CD4-positive, alpha-beta T cell treated with Interleukin-17A for 4 hours (primary cell): Measurements from ENCODE around the gene FAM117B.

Experiments used
- DNase-seq: peaks from one replicate; pipeline ENCODE4 v3.0.0-alpha.2; 2020; ENCODE audit warnings: mixed read lengths

FAM117B gene

DNA sequence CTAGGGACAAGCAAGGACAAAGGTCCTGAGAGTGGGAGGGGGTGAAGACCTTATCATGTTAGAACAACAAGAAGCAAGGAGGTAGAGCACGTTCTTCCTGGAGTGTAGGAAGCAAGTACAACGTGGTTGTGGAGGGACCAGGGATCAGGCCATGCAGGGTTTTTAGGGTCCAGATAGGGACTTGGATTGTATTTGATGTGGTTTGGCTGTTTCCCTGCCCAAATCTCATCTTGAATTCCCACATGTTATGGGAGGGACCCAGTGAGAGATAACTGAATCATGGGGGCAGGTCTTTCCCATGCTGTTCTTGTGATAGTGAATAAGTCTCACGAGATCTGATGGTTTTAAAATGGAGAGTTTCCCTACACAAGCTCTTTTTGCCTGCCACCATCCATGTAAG lies 183.6 kb downstream of the FAM117B start:
- no peak for DNase-seq
